HG03196 (cell line): Measurements from ENCODE around the gene GRHL3.
A peak's percentile ranks its signal among the peaks of the same experiment; 100 is the strongest.

ENCODE experiments used
- ATAC-seq: cut with Tn5 transposase; IDR thresholded peaks from one replicate; pipeline ENCODE4 v1.9.1; 2021; ENCODE audit not compliant: unreplicated experiment

Gene GRHL3

DNA sequence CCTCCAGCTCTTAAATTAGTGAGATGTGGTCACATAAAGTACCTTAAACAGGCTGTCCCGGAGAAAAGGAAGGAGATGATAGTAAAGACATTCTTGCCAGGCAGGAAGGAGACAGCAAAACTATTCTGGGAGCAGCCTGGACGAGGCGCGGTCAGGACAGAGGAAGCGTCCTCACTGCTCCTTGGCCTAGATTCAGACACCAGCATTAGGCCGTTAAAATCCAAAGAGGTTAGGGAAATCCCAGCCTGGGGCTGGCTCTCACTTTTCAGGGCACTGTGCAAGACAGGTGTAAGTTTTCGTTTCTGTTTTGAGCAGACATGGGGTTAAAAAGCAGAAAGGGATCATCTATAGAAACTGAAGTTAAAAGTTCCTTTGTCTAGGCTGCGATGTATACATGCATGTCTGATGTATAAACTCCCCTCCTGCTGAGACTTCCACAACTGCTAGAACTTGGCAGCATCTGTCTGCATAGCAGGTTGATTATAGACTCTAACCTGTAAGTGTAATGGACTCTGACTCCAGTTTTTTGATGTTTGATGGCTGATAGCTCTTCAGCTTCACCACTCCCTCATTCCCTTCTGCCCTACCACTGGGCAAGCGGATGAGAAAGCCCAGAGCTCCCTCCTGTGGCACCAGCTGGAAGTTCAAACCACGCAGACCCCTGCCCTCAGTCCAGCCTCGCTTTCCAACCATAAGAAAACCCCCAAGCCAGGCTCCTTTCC is 72.9 kb downstream of the GRHL3 start:
- peak; percentile 59 for ATAC-seq

DNA sequence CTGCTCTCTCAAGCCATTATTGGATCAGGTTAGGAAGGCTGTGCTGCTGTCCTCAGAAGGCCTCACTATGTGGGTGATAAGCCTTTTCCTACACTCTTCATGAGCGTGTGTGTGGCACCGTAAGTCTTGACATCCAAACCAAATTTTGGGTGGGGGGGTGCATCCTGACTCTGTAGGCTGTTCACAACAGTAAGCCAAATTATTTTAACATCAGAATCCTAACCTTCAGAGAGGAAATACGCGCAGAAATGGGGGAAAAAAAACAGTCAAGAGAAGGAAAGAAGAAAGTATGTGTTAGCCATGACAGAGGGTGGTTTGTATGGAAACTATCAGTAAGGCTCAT is 73.4 kb downstream of the GRHL3 start:
- ATAC-seq: no peak

GRCh38 chr1:24392982-24393650 is 74.0 kb downstream of the GRHL3 start:
- no peak for ATAC-seq

DNA sequence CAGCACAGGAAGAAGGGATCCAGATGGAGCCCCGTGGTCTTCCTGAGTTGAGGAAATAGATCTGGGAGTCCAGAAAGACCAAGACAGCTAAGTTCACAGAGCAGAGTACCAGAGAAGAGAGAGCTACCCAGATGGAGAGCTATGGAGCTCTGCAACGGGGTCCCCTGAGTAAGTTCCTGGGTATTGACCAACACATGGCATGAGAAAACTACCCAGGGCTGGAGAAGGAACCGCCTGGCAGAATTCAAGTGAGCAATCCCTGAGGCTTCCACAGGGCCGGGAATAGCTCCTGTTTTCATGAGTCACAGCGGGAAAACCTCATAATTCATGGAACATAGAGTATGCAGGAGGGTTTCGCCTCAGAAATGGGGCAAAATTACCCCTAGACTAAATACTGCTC is 74.7 kb downstream of the GRHL3 start:
- ATAC-seq: no peak

DNA sequence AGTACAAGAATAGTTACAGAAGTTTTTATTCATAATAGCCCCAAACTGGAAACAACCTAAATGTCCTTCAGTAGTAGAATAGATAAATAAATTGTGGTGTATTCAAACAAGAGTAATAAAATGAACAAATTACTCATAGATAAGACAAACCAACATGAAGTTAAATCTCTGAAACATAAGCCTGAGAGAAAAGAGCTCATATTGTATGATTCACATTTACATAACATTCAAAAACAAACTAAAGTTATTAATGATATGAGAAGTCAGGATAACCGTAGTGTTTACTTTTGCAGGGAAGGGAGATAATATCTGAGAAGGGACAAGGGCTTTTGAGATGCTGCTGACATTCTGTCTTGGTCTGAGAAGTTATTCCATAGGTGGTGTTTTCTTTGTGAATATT is 80.9 kb downstream of the GRHL3 start:
- no peak for ATAC-seq

- no peak for ATAC-seq
Measured at GRCh38 chr1:24403806-24404205, 84.6 kb downstream of the GRHL3 start.
